Fibroblast of lung (primary cell): ENCODE measurements around the gene SMIM13. TPM values are rescaled to one million over a fixed set of nuclear protein-coding genes. Genes with fewer than 3 reads are reported as not detected.
A peak's percentile ranks its signal among the peaks of the same experiment; 100 is the strongest.

Experiments used
- DNase-seq, 2 donors: peaks; one replicate each; pipeline versions ENCODE4 v3.0.0 to v3.0.0-alpha.2; 2010; ENCODE audit warnings: low read depth in 2 of 2
- H2AFZ ChIP-seq: 2 replicates; pipeline ENCODE4 v1.5.1; 2012; ENCODE audit warnings: low read length, control low read depth, inconsistent platforms
- H3K27ac ChIP-seq: 2 replicates; pipeline ENCODE4 v1.5.1; 2011; ENCODE audit warnings: low read length, control low read depth; ENCODE audit not compliant: insufficient read depth
- H3K27me3 ChIP-seq: 2 replicates; pipeline ENCODE4 v1.5.1; 2011; ENCODE audit warnings: mild to moderate bottlenecking, low read length; ENCODE audit not compliant: control insufficient read depth, insufficient read depth
- H3K36me3 ChIP-seq: 2 replicates; pipeline ENCODE4 v1.5.1; 2011; ENCODE audit warnings: low read length; ENCODE audit not compliant: control insufficient read depth, insufficient read depth
- H3K4me1 ChIP-seq: 2 replicates; pipeline ENCODE4 v1.5.1; 2011; ENCODE audit warnings: low read length; ENCODE audit not compliant: control insufficient read depth, insufficient read depth; ENCODE audit errors: extremely low read depth
- H3K4me2 ChIP-seq: 2 replicates; pipeline ENCODE4 v1.5.1; 2011; ENCODE audit warnings: low read length, control low read depth; ENCODE audit not compliant: insufficient read depth; ENCODE audit errors: extremely low read depth
- H3K4me3 ChIP-seq, 4 experiments: fragments of 200-600 bp in 1 of 4; sonication (generic) in 1 of 4; replicated peaks in 1 of 4; 2 replicates each; pipeline ENCODE4 v1.5.1; 2011 to 2016; ENCODE audit warnings: low read length in 4 of 4, low read depth in 3 of 4, mild to moderate bottlenecking in 3 of 4, control low read depth in 2 of 4, inconsistent platforms in 1 of 4, mixed read lengths in 1 of 4; ENCODE audit not compliant: insufficient read depth in 1 of 4; ENCODE audit errors: control extremely low read depth in 1 of 4
- H3K79me2 ChIP-seq: 2 replicates; pipeline ENCODE4 v1.5.1; 2012; ENCODE audit warnings: mild to moderate bottlenecking, low read length, inconsistent platforms; ENCODE audit not compliant: control insufficient read depth, insufficient read depth
- H3K9ac ChIP-seq: 2 replicates; pipeline ENCODE4 v1.5.1; 2011; ENCODE audit warnings: mild to moderate bottlenecking, low read length, control low read depth; ENCODE audit not compliant: insufficient read depth
- H3K9me3 ChIP-seq: 2 replicates; pipeline ENCODE4 v1.5.1; 2012; ENCODE audit warnings: low read depth, low read length; ENCODE audit not compliant: control insufficient read depth, insufficient read depth
- H4K20me1 ChIP-seq: 2 replicates; pipeline ENCODE4 v1.5.1; 2011; ENCODE audit warnings: low read length; ENCODE audit not compliant: control insufficient read depth, insufficient read depth; ENCODE audit errors: extremely low read depth
- CTCF ChIP-seq, 2 donors: IDR thresholded peaks in 1 of 2; conservative IDR thresholded peaks in 1 of 2; 1 replicate in 1 of 2; 2 replicates in 1 of 2; pipeline ENCODE4 v1.5.1; 2011 to 2012; ENCODE audit warnings: low read length in 2 of 2, control low read depth in 1 of 2, inconsistent platforms in 1 of 2, low read depth in 1 of 2, mild to moderate bottlenecking in 1 of 2
- EZH2 ChIP-seq: IDR thresholded peaks from 2 replicates; pipeline ENCODE4 v1.5.1; 2012; ENCODE audit warnings: low read length, control low read depth, mild to moderate bottlenecking; ENCODE audit errors: missing control alignments
- polyA plus RNA-seq, 2 donors: library from polyadenylated mRNA; depleted of rRNA in 1 of 2; stranded (reverse) in 1 of 2; unstranded in 1 of 2; fragments of >200 nt; gene quantifications; 2 replicates each; pipeline ENCODE4 v1.2.1, GENCODE V29; 2011 to 2012; ENCODE audit warnings: missing spikeins in 1 of 2
- total RNA-seq: library from RNA; depleted of rRNA; stranded (reverse); fragments of >200 nt; gene quantifications from 2 replicates; pipeline ENCODE4 v1.2.1, GENCODE V29; 2014

SMIM13 gene
- total and polyA plus RNA-seq, 2 donors (not counting 1 experiment from before 2014, with no cell fraction given): 6.9 to 7.4 TPM

DNA sequence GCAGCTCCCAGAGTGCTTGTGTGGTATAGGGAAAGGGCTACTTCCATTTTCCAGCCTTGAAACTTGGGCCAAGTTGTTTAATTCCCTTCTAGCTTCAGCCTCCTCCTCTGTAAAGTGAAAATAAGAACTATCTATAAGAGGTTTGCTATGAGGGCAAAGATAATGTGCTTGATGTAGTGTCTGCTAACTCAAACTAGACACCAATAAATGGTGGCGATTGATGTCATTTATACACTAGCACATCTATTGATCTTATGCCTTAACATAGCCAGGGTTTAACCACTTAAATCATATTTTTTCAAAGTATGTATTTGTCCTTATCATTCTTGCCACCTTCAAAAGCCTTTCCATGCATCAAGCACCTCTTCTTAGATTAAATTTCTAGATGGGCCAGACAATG, 83.6 kb downstream of the SMIM13 start:
- DNase-seq: no peak
- Histone ChIP-seq H3K36me3 (no peaks in the 10 kb centered on the region), H3K9me3 (no peaks in the 10 kb centered on the region), H3K27me3 (no peaks in the 10 kb centered on the region), H3K9ac (no peak overlapping the region), H4K20me1 (no peaks in the 10 kb centered on the region), H3K27ac (no peak overlapping the region), H2AFZ (no peak overlapping the region), H3K4me2 (no peak overlapping the region), H3K79me2 (no peaks in the 10 kb centered on the region), H3K4me3 (no peak overlapping the region), H3K4me1 (no peaks in the 10 kb centered on the region)
- TF ChIP-seq CTCF (conservative IDR thresholded peaks at IDR 0.05 in 1 of 2, IDR thresholded peaks at IDR 0.05 in 1 of 2; ENCODE audit: low read depth in 1 of 2, low read length in 2 of 2) (no peak), EZH2 (no peak)

- Histone ChIP-seq H3K79me2 (no peaks in the 10 kb centered on the region), H3K27ac (no peak overlapping the region), H3K4me2 (no peak overlapping the region), H3K36me3 (no peaks in the 10 kb centered on the region), H3K4me3 (no peak overlapping the region), H2AFZ (no peak overlapping the region), H3K9ac (no peak overlapping the region), H4K20me1 (no peaks in the 10 kb centered on the region), H3K27me3 (no peaks in the 10 kb centered on the region), H3K4me1 (no peaks in the 10 kb centered on the region), H3K9me3 (no peaks in the 10 kb centered on the region)
- no peak for TF ChIP-seq CTCF (conservative IDR thresholded peaks at IDR 0.05 in 1 of 2, IDR thresholded peaks at IDR 0.05 in 1 of 2; ENCODE audit: low read depth in 1 of 2, low read length in 2 of 2)
- no peak for TF ChIP-seq EZH2
- DNase-seq: no peak
Measured at GRCh38 chr6:11179088-11179418, 85.4 kb downstream of the SMIM13 start.

- Histone ChIP-seq H2AFZ (no peak overlapping the region), H3K27ac (no peak overlapping the region), H3K27me3 (no peaks in the 10 kb centered on the region), H3K9ac (no peak overlapping the region), H3K36me3 (no peaks in the 10 kb centered on the region), H3K79me2 (no peaks in the 10 kb centered on the region), H4K20me1 (no peaks in the 10 kb centered on the region), H3K4me3 (no peak overlapping the region), H3K9me3 (no peaks in the 10 kb centered on the region), H3K4me2 (no peak overlapping the region), H3K4me1 (no peaks in the 10 kb centered on the region)
- TF ChIP-seq CTCF (conservative IDR thresholded peaks at IDR 0.05 in 1 of 2, IDR thresholded peaks at IDR 0.05 in 1 of 2; ENCODE audit: low read depth in 1 of 2, low read length in 2 of 2) (no peak), EZH2 (no peak)
- peak in 1 of 2 donors; percentile 38 for DNase-seq
Measured at GRCh38 chr6:11179419-11180202, 86.0 kb downstream of the SMIM13 start.
